Sciatic nerve (tissue), 2 donors: ENCODE data around the gene ARMC7. TPM values are rescaled to one million over a fixed set of nuclear protein-coding genes. Genes with fewer than 3 reads are reported as not detected.
A peak's percentile ranks its signal among the peaks of the same experiment; 100 is the strongest.
"Not testable (repeated sequence)": the region's sequence is repeated elsewhere in the genome, so short reads cannot be mapped to it uniquely, and the experiment has no call there.

Experiments used
- ATAC-seq: fragments of 200-7000 bp; cut with Tn5 transposase; one replicate; pipeline ENCODE4 v1.9.1; 2020; ENCODE audit warnings: mild to moderate bottlenecking, moderate library complexity
- DNase-seq: peaks from one replicate; pipeline ENCODE4 v3.0.0-alpha.2; 2020; ENCODE audit warnings: low spot score
- intact Hi-C: fragments of 100-400 bp; cut with DNase I; formaldehyde crosslinking; loops from one replicate; pipeline ENCODE4 v1.14.2; 2022
- total RNA-seq: library from RNA; stranded (reverse); fragmentation: NEBNext Ultra II Directional; extraction: Animal tissue kit (Norgen Biotek cat#: 25700); gene quantifications from one replicate; pipeline ENCODE4 v1.2.1, GENCODE V29; 2021
- donor health status: DM: no; HTN: no; CAD: no.
- donor health status: DM: no; HTN: no; CAD: no.

ARMC7 gene
- total RNA-seq, 1 donor from 2014 or later: 11.7 TPM

- ATAC-seq (peak; percentile 57), DNase-seq (no peak)
- intact Hi-C loops: no loop called here
Measured at GRCh38 chr17:75124041-75124818, 14.5 kb downstream of the ARMC7 start.

GRCh38 chr17:75124819-75125162 is 15.0 kb downstream of the ARMC7 start:
- DNase-seq (no peak), ATAC-seq (no peak)
- intact Hi-C loops: no loop called here

GRCh38 chr17:75125984-75126383 is 16.2 kb downstream of the ARMC7 start:
- DNase-seq: no peak
- no peak for ATAC-seq
- intact Hi-C loops: no loop called here

- ATAC-seq (no peak), DNase-seq (no peak)
- intact Hi-C loops: no loop called here
Measured at GRCh38 chr17:75126954-75127353, 17.2 kb downstream of the ARMC7 start.

GRCh38 chr17:75127936-75128335 is 18.2 kb downstream of the ARMC7 start:
- intact Hi-C loops, DNase-seq, ATAC-seq: not testable (repeated sequence)

- intact Hi-C loops: no loop called here
- no peak for DNase-seq
- no peak for ATAC-seq
Measured at GRCh38 chr17:75128694-75129505, 19.1 kb downstream of the ARMC7 start.

- ATAC-seq (no peak), DNase-seq (no peak)
- intact Hi-C loops: no loop called here
Measured at GRCh38 chr17:75129576-75129975, 19.8 kb downstream of the ARMC7 start.

- DNase-seq (no peak), ATAC-seq (peak; percentile 27)
- intact Hi-C loops: no loop called here
Measured at GRCh38 chr17:75130059-75130631, 20.4 kb downstream of the ARMC7 start.

- intact Hi-C loops: no loop called here
Measured at GRCh38 chr17:75130632-75131277, 21.0 kb downstream of the ARMC7 start.

GRCh38 chr17:75131278-75132017 is 21.7 kb downstream of the ARMC7 start, which contains the start of gene NT5C:
Gene NT5C (minus strand): TSS chr17:75131742. CDS start chr17:75131707, 35 bp downstream.
- intact Hi-C loops: no loop called here
- ATAC-seq: peak; percentile 93
- peak; percentile 87 for DNase-seq

More at GRCh38 chr17:75130632-75131277, 21.0 kb downstream of the ARMC7 start:
- ATAC-seq (peak; percentile 63), DNase-seq (no peak)

- intact Hi-C loops, ATAC-seq, DNase-seq: not testable (repeated sequence)
Measured at GRCh38 chr17:75132018-75133000, 22.5 kb downstream of the ARMC7 start.

GRCh38 chr17:75133001-75133400 is 23.2 kb downstream of the ARMC7 start:
- DNase-seq (no peak), ATAC-seq (no peak)
- intact Hi-C loops: no loop called here

- intact Hi-C loops, ATAC-seq, DNase-seq: not testable (repeated sequence)
Measured at GRCh38 chr17:75133607-75134347, 24.0 kb downstream of the ARMC7 start.

GRCh38 chr17:75135452-75135851 is 25.7 kb downstream of the ARMC7 start:
- ATAC-seq (no peak), DNase-seq (no peak)
- intact Hi-C loops: no loop called here

GRCh38 chr17:75135946-75136345 is 26.2 kb downstream of the ARMC7 start:
- DNase-seq (no peak), ATAC-seq (no peak)
- intact Hi-C loops: no loop called here

- intact Hi-C loops: not testable (repeated sequence)
Measured at GRCh38 chr17:75137762-75138161, 28.0 kb downstream of the ARMC7 start.

GRCh38 chr17:75138519-75138918 is 28.8 kb downstream of the ARMC7 start:
- intact Hi-C loops: no loop called here
- no peak for ATAC-seq
- no peak for DNase-seq

More at GRCh38 chr17:75137762-75138161, 28.0 kb downstream of the ARMC7 start:
- not testable (repeated sequence) for ATAC-seq, DNase-seq
